ENCODE results near the gene MPEG1.

Gene MPEG1, protein sequence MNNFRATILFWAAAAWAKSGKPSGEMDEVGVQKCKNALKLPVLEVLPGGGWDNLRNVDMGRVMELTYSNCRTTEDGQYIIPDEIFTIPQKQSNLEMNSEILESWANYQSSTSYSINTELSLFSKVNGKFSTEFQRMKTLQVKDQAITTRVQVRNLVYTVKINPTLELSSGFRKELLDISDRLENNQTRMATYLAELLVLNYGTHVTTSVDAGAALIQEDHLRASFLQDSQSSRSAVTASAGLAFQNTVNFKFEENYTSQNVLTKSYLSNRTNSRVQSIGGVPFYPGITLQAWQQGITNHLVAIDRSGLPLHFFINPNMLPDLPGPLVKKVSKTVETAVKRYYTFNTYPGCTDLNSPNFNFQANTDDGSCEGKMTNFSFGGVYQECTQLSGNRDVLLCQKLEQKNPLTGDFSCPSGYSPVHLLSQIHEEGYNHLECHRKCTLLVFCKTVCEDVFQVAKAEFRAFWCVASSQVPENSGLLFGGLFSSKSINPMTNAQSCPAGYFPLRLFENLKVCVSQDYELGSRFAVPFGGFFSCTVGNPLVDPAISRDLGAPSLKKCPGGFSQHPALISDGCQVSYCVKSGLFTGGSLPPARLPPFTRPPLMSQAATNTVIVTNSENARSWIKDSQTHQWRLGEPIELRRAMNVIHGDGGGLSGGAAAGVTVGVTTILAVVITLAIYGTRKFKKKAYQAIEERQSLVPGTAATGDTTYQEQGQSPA

GRCh38 chr11:59212744-59213631 lies at the start of gene MPEG1:
TSS of gene MPEG1 (minus strand) at chr11:59212927. CDS start at chr11:59212865, 62 bp downstream.
- H3K4me3 ChIP-seq (ENCODE audit: low read length): peak within 1 kb of the TSS; percentile 91

DNA sequence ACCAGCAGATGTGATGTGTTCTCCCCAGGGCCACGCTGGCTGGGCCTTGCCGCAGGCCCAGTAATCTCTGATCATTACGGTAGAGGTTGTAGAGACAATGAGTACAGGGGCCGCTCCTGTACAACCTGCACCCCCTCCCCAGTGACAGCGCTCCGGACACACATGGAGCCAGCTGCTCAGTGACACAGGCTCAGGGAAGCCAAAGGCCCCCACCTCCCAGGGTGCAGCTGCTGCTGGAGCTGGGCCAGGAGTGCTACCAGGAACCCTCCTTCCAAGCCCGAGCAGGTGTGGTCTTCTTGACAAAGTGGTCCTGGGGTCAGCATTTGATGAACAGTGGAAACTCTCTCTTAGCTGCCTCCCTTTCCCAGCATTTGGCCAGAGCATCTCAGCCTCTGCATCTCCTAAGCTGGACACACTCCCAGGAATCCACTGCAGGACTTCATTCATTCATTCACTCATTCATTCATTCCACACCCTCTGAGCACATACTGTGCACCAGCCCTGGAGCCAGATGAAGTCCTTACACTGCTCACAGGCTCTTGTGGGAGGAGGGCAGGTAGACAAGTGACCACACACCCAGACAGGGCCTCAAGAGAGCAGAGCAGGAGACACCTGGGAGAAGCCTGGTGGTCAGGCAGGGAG lies 49.6 kb upstream of the MPEG1 start:
- no peak overlapping the region for H3K4me3 ChIP-seq (ENCODE audit: low read length)
- TF ChIP-seq CTCF (IDR thresholded peaks at IDR 0.05; ENCODE audit: low read depth, low read length) (no peak), EZH2phosphoT487 (IDR thresholded peaks at IDR 0.05; ENCODE audit: low read depth) (no peak)
- peaks cover 57% of the 10 kb centered on the region for H3K4me1 ChIP-seq (ENCODE audit: low read length)
- H2AFZ ChIP-seq (ENCODE audit: low read depth, low read length): no peak overlapping the region
- peak overlapping the region; percentile 15; the same call in 1 of the 2 replicates for H3K9ac ChIP-seq (ENCODE audit: low read length)
- no peaks in the 10 kb centered on the region for H3K79me2 ChIP-seq (ENCODE audit: low read length)
- H3K27ac ChIP-seq (ENCODE audit: low read length): no peak overlapping the region
- no peaks in the 10 kb centered on the region for H3K9me3 ChIP-seq (ENCODE audit: insufficient read depth, low read length)
- no peaks in the 10 kb centered on the region for H3K36me3 ChIP-seq (replicated peaks; ENCODE audit: low read depth, low read length)
- no peaks in the 10 kb centered on the region for H3K27me3 ChIP-seq (ENCODE audit: low read depth, low read length)
- no peaks in the 10 kb centered on the region for H4K20me1 ChIP-seq (ENCODE audit: insufficient read depth, low read length)
- peak overlapping the region; percentile 43; the same call in 1 of the 2 replicates for H3K4me2 ChIP-seq (ENCODE audit: low read length)

More at GRCh38 chr11:59212744-59213631, at the start of gene MPEG1:
- H3K27me3 ChIP-seq (ENCODE audit: low read depth, low read length): no peaks in the 10 kb centered on the region
- peaks cover 40% of the 10 kb centered on the region for H3K36me3 ChIP-seq (replicated peaks; ENCODE audit: low read depth, low read length)
- peaks cover 61% of the 10 kb centered on the region for H3K4me1 ChIP-seq (ENCODE audit: low read length)
- peaks cover 70% of the 10 kb centered on the region for H3K79me2 ChIP-seq (ENCODE audit: low read length)
- H3K4me2 ChIP-seq (ENCODE audit: low read length): peak within 1 kb of the TSS; percentile 88
- H3K27ac ChIP-seq (ENCODE audit: low read length): peak within 1 kb of the TSS; percentile 96
- peak within 1 kb of the TSS; percentile 99 for H3K9ac ChIP-seq (ENCODE audit: low read length)
- no peak within 1 kb of the TSS for H2AFZ ChIP-seq (ENCODE audit: low read depth, low read length)
- peaks cover 25% of the 10 kb centered on the region for H4K20me1 ChIP-seq (ENCODE audit: insufficient read depth, low read length)
- H3K9me3 ChIP-seq (ENCODE audit: insufficient read depth, low read length): no peaks in the 10 kb centered on the region
- TF ChIP-seq EZH2phosphoT487 (IDR thresholded peaks at IDR 0.05; ENCODE audit: low read depth): no peak
- no peak for TF ChIP-seq CTCF (IDR thresholded peaks at IDR 0.05; ENCODE audit: low read depth, low read length)

DNA sequence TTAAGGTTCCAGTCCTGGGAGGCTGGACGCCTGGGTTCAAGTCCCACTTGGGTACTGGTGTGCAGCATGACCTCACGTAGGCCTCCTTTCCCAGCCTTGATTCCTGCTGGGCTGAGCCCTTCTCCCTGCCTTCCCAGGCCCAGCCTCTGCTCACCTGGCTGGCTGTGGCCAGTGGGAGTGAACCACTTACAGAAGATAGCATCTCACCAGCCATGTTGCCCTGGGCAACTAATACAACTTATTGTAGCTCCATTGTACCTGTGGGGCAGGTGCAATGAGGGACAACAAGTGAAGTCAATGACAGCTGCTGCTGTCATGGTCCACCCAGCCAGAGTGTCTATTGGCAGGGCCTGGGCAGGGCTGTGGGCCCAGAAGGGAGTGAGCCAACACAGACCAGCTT lies 48.4 kb upstream of the MPEG1 start:
- Histone ChIP-seq H4K20me1 (ENCODE audit: insufficient read depth, low read length) (no peaks in the 10 kb centered on the region), H3K27me3 (ENCODE audit: low read depth, low read length) (no peaks in the 10 kb centered on the region), H3K27ac (ENCODE audit: low read length) (no peak overlapping the region), H3K79me2 (ENCODE audit: low read length) (no peaks in the 10 kb centered on the region), H3K36me3 (replicated peaks; ENCODE audit: low read depth, low read length) (no peaks in the 10 kb centered on the region), H2AFZ (ENCODE audit: low read depth, low read length) (no peak overlapping the region), H3K9ac (ENCODE audit: low read length) (no peak overlapping the region), H3K4me1 (ENCODE audit: low read length) (peaks cover 49% of the 10 kb centered on the region), H3K9me3 (ENCODE audit: insufficient read depth, low read length) (no peaks in the 10 kb centered on the region), H3K4me2 (ENCODE audit: low read length) (no peak overlapping the region), H3K4me3 (ENCODE audit: low read length) (no peak overlapping the region)
- TF ChIP-seq EZH2phosphoT487 (IDR thresholded peaks at IDR 0.05; ENCODE audit: low read depth) (no peak), CTCF (IDR thresholded peaks at IDR 0.05; ENCODE audit: low read depth, low read length) (no peak)
